HepG2 (cell line): ENCODE data around the gene NIN. TPM values are rescaled to one million over a fixed set of nuclear protein-coding genes. Genes with fewer than 3 reads are reported as not detected.

Source experiments
- ATAC-seq: fragments of 200-7000 bp; cut with Tn5 transposase; 3 replicates; pipeline ENCODE4 v1.9.1; 2020; ENCODE audit warnings: mild to moderate bottlenecking, moderate library complexity
- BruUV-seq: library from RNA; stranded (reverse); fragments of 400-500 nt; replicated peaks from 2 replicates; lab custom pipeline; 2021; lab: Mats Ljungman, UMichigan
- CTCF ChIA-PET: fragments of 300-600 bp; formaldehyde crosslinking; extraction: SDS; loops from one replicate; lab custom pipeline; 2021; ENCODE audit warnings: low total read pairs, inconsistent platforms, low intra/inter-chr PET ratio; lab: Yijun Ruan, JAX
- POLR2A ChIA-PET: fragments of 350-600 bp; sonication (Branson Sonifier 250); formaldehyde crosslinking; loops from one replicate; lab custom pipeline; 2020; ENCODE audit warnings: antibody characterized with exemption, inconsistent platforms; lab: Yijun Ruan, JAX
- DNase-seq: peaks from one replicate; pipeline ENCODE4 v3.0.0-alpha.2; 2015; ENCODE audit warnings: low spot score
- FAIRE-seq: peaks from 3 replicates; lab custom pipeline; 2011; peaks lifted over from hg19 to GRCh38; lab: Jason Lieb, UNC
- H2AFZ ChIP-seq: one replicate; pipeline ENCODE4 v1.6.1; 2011; ENCODE audit warnings: low read length, inconsistent platforms
- H3K27ac ChIP-seq: fragments of 300-600 bp; 3 replicates; pipeline ENCODE4 v1.8.0; 2011; ENCODE audit warnings: mixed run types, mild to moderate bottlenecking, mixed read lengths, low read length, inconsistent platforms; ENCODE audit not compliant: insufficient read depth; ENCODE audit errors: extremely low read length
- H3K27me3 ChIP-seq, 2 experiments: fragments of 200-600 bp in 1 of 2; 2 replicates in 1 of 2; 3 replicates in 1 of 2; pipeline versions ENCODE4 v1.6.0 to v1.8.0; 2011; ENCODE audit warnings: low read length in 2 of 2, mild to moderate bottlenecking in 2 of 2, moderate library complexity in 2 of 2, inconsistent platforms in 1 of 2; ENCODE audit not compliant: insufficient read depth in 2 of 2, control insufficient read depth in 1 of 2
- H3K36me3 ChIP-seq, 2 experiments: fragments of 200-600 bp in 1 of 2; replicated peaks in 1 of 2; 2 replicates in 1 of 2; 3 replicates in 1 of 2; pipeline versions ENCODE4 v1.5.1 to v1.8.0; 2011; ENCODE audit warnings: low read length in 2 of 2, inconsistent platforms in 1 of 2; ENCODE audit not compliant: insufficient read depth in 2 of 2, control insufficient read depth in 1 of 2
- H3K4me1 ChIP-seq: 2 replicates; pipeline ENCODE4 v1.5.1; 2012; ENCODE audit warnings: low read length, inconsistent platforms; ENCODE audit not compliant: insufficient read depth
- H3K4me2 ChIP-seq: 2 replicates; pipeline ENCODE4 v1.6.0; 2011; ENCODE audit warnings: low read depth, low read length, inconsistent platforms
- H3K4me3 ChIP-seq, 3 experiments: fragments of 200-600 bp in 1 of 3; sonication (generic), shearing (Covaris generic) in 1 of 3; replicated peaks in 1 of 3; 2 replicates each; pipeline ENCODE4 v1.5.1; 2011 to 2016; ENCODE audit warnings: low read length in 3 of 3, inconsistent platforms in 2 of 3, low read depth in 2 of 3, mild to moderate bottlenecking in 2 of 3, control low read depth in 1 of 3, mixed read lengths in 1 of 3; ENCODE audit not compliant: insufficient read depth in 1 of 3
- H3K79me2 ChIP-seq: one replicate; pipeline ENCODE4 v1.6.1; 2011; ENCODE audit warnings: low read length, inconsistent platforms; ENCODE audit not compliant: insufficient read depth
- H3K9ac ChIP-seq: 2 replicates; pipeline ENCODE4 v1.6.0; 2011; ENCODE audit warnings: mild to moderate bottlenecking, low read depth, low read length, inconsistent platforms; ENCODE audit not compliant: insufficient read depth
- H3K9me3 ChIP-seq: 2 replicates; pipeline ENCODE4 v1.5.1; 2012; ENCODE audit warnings: mild to moderate bottlenecking, low read length
- H4K20me1 ChIP-seq: 2 replicates; pipeline ENCODE4 v1.6.0; 2011; ENCODE audit warnings: inconsistent platforms, mild to moderate bottlenecking, low read length, moderate library complexity; ENCODE audit not compliant: insufficient read depth
- BRF2 ChIP-seq: sonication (generic); formaldehyde crosslinking; IDR thresholded peaks from 2 replicates; pipeline ENCODE4 v1.8.1; 2022; ENCODE audit warnings: mild to moderate bottlenecking, missing genetic modification reagents
- CBX2 ChIP-seq, 2 experiments: fragments of 200-600 bp in 1 of 2; sonication (generic); formaldehyde crosslinking in 1 of 2; IDR thresholded peaks; 2 replicates each; pipeline versions ENCODE4 v1.7.0 to v1.8.1; 2018 to 2022; ENCODE audit warnings: low read depth in 2 of 2, low read length in 1 of 2, mild to moderate bottlenecking in 1 of 2, missing genetic modification reagents in 1 of 2
- ESRRA ChIP-seq: sonication (generic); formaldehyde crosslinking; IDR thresholded peaks from 2 replicates; pipeline ENCODE4 v1.5.1; 2020; ENCODE audit warnings: mild to moderate bottlenecking, low read depth, missing genetic modification reagents
- FOXO1 ChIP-seq: sonication (generic); formaldehyde crosslinking; IDR thresholded peaks from 2 replicates; pipeline ENCODE4 v1.4.0; 2020; ENCODE audit warnings: missing genetic modification reagents
- MAFF ChIP-seq: IDR thresholded peaks from 2 replicates; pipeline ENCODE4 v1.6.1; 2011; ENCODE audit warnings: low read depth, low read length, improper control_type of control experiment
- MAZ ChIP-seq, 2 experiments: sonication (generic) in 1 of 2; formaldehyde crosslinking in 1 of 2; IDR thresholded peaks; 2 replicates each; pipeline versions ENCODE4 v1.5.0 to v1.6.1; 2012 to 2020; ENCODE audit warnings: low read depth in 2 of 2, mild to moderate bottlenecking in 2 of 2, borderline replicate concordance in 1 of 2, improper control_type of control experiment in 1 of 2, low read length in 1 of 2, missing genetic modification reagents in 1 of 2, moderate library complexity in 1 of 2
- PCBP1 ChIP-seq: fragments of 200-400 bp; formaldehyde crosslinking; IDR thresholded peaks from 2 replicates; pipeline ENCODE4 v1.6.1; 2017; ENCODE audit warnings: mild to moderate bottlenecking, low read depth, low read length, borderline replicate concordance
- WIZ ChIP-seq: sonication (generic); formaldehyde crosslinking; IDR thresholded peaks from 2 replicates; pipeline ENCODE4 v1.5.1; 2020; ENCODE audit warnings: mild to moderate bottlenecking, missing genetic modification reagents
- ZNF101 ChIP-seq: sonication (generic); formaldehyde crosslinking; IDR thresholded peaks from 2 replicates; pipeline ENCODE4 v1.4.0; 2020; ENCODE audit warnings: mild to moderate bottlenecking, low read depth, missing genetic modification reagents, borderline replicate concordance
- ZNF224 ChIP-seq: sonication (generic); formaldehyde crosslinking; IDR thresholded peaks from 2 replicates; pipeline ENCODE4 v1.5.0; 2020; ENCODE audit warnings: mild to moderate bottlenecking, missing genetic modification reagents
- ZNF275 ChIP-seq: sonication (generic); formaldehyde crosslinking; IDR thresholded peaks from 2 replicates; pipeline ENCODE4 v1.8.0; 2022; ENCODE audit warnings: missing genetic modification reagents, mild to moderate bottlenecking, inconsistent platforms, borderline replicate concordance
- ZNF30 ChIP-seq: sonication (generic); formaldehyde crosslinking; IDR thresholded peaks from 2 replicates; pipeline ENCODE4 v1.5.0; 2020; ENCODE audit warnings: mild to moderate bottlenecking, missing genetic modification reagents
- ZNF550 ChIP-seq: sonication (generic); formaldehyde crosslinking; IDR thresholded peaks from 2 replicates; pipeline ENCODE4 v1.4.0; 2020; ENCODE audit warnings: mild to moderate bottlenecking, missing genetic modification reagents, borderline replicate concordance
- ZNF569 ChIP-seq: sonication (generic); formaldehyde crosslinking; IDR thresholded peaks from 2 replicates; pipeline ENCODE4 v1.5.0; 2020; ENCODE audit warnings: mild to moderate bottlenecking, missing genetic modification reagents, moderate library complexity, borderline replicate concordance
- ZNF788 ChIP-seq: sonication (generic); formaldehyde crosslinking; IDR thresholded peaks from 2 replicates; pipeline ENCODE4 v1.5.0; 2020; ENCODE audit warnings: mild to moderate bottlenecking, missing genetic modification reagents, borderline replicate concordance
- WGBS: methylation state at CpG from one replicate; pipeline ENCODE4 v1.1.6; 2017; ENCODE audit warnings: low lambda C conversion rate; 5-methylcytosine and 5-hydroxymethylcytosine counted together
- in situ Hi-C: cut with HindIII; loops from 2 replicates; pipeline ENCODE4 v1.10.0; 2017; ENCODE audit warnings: low pct_unique_long_range_greater_than_20kb; ENCODE audit not compliant: extremely low pct_ligation_motif_present
- intact Hi-C: fragments of 100-400 bp; cut with micrococcal nuclease; formaldehyde crosslinking; loops from one replicate; pipeline ENCODE4 v1.10.0; 2022; ENCODE audit not compliant: unreplicated experiment
- polyA plus RNA-seq, 8 experiments: library from polyadenylated mRNA; depleted of rRNA in 3 of 8; stranded (reverse) in 7 of 8; unstranded in 1 of 8; fragments of >200 nt; fragmentation: Illumina TruSeq in 4 of 8; extraction: Trizol in 4 of 8; gene quantifications; 2 replicates each; pipeline versions ENCODE4 v1.2.1 to v1.2.3, GENCODE V29; 2011 to 2016; ENCODE audit warnings: low read depth in 4 of 8, missing spikeins in 1 of 8, mixed read lengths in 1 of 8; ENCODE audit not compliant: insufficient read depth in 1 of 8
- total RNA-seq, 5 experiments: library from RNA; depleted of rRNA; stranded (reverse); fragments of >200 nt; fragmentation: Illumina TruSeq; extraction: Trizol; gene quantifications; 2 replicates each; pipeline ENCODE4 v1.2.3, GENCODE V29; 2016; ENCODE audit warnings: low read depth in 1 of 5
- TF ChIP-seq, protein P1 (sequence below): sonication (generic); formaldehyde crosslinking; IDR thresholded peaks from 2 replicates; pipeline ENCODE4 v1.5.0; 2020; ENCODE audit warnings: mild to moderate bottlenecking, missing genetic modification reagents

The NIN gene
- total and polyA plus RNA-seq, 2 of the 13 experiments (the other 11 are each of a cell fraction or from before 2014, with no cell fraction given), result 2.8 to 9.7 TPM

GRCh38 chr14:50812856-50813543 lies 18.0 kb downstream of the NIN start (continued):
- TF ChIP-seq PCBP1 (no peak), ZNF550 (CRISPR knock-in tag) (no peak)
- TF ChIP-seq, all 625 proteins: peak for 0

- ChIA-PET CTCF (no interaction called here), POLR2A (no interaction called here)
- in situ Hi-C loops, result no loop called here
- TF ChIP-seq ZNF30 (CRISPR knock-in tag) (no peak), WIZ (CRISPR knock-in tag) (no peak), ZNF224 (no peak), BRF2 (no peak), FOXO1 (no peak), ZNF569 (CRISPR knock-in tag) (no peak), ESRRA (CRISPR knock-in tag) (no peak), ZNF275 (no peak), MAFF (no peak), MAZ (IDR thresholded peaks at IDR 0.05; ENCODE audit: borderline replicate concordance, low read depth, low read length) (no peak), MAZ (CRISPR knock-in tag; IDR thresholded peaks at IDR 0.05; ENCODE audit: low read depth) (no peak), ZNF788 (no peak), ZNF101 (CRISPR knock-in tag) (no peak), CBX2 (IDR thresholded peaks at IDR 0.05; ENCODE audit: low read depth, low read length) (no peak), CBX2 (CRISPR knock-in tag; IDR thresholded peaks at IDR 0.05; ENCODE audit: low read depth) (no peak)
- TF ChIP-seq, protein P1, sequence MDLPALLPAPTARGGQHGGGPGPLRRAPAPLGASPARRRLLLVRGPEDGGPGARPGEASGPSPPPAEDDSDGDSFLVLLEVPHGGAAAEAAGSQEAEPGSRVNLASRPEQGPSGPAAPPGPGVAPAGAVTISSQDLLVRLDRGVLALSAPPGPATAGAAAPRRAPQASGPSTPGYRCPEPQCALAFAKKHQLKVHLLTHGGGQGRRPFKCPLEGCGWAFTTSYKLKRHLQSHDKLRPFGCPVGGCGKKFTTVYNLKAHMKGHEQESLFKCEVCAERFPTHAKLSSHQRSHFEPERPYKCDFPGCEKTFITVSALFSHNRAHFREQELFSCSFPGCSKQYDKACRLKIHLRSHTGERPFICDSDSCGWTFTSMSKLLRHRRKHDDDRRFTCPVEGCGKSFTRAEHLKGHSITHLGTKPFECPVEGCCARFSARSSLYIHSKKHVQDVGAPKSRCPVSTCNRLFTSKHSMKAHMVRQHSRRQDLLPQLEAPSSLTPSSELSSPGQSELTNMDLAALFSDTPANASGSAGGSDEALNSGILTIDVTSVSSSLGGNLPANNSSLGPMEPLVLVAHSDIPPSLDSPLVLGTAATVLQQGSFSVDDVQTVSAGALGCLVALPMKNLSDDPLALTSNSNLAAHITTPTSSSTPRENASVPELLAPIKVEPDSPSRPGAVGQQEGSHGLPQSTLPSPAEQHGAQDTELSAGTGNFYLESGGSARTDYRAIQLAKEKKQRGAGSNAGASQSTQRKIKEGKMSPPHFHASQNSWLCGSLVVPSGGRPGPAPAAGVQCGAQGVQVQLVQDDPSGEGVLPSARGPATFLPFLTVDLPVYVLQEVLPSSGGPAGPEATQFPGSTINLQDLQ (CRISPR knock-in tag), result no peak
Measured at GRCh38 chr14:50812180-50812579, 18.8 kb downstream of the NIN start.

More at GRCh38 chr14:50812180-50812579, 18.8 kb downstream of the NIN start:
- Histone ChIP-seq H3K4me1 (peaks cover 12% of the 10 kb centered on the region), H3K4me2 (no peak overlapping the region), H4K20me1 (no peaks in the 10 kb centered on the region), H3K9me3 (no peaks in the 10 kb centered on the region), H3K4me3 (no peak overlapping the region), H3K79me2 (no peaks in the 10 kb centered on the region), H3K9ac (no peak overlapping the region), H2AFZ (no peak overlapping the region), H3K27me3 (no peaks in the 10 kb centered on the region), H3K27ac (no peak overlapping the region), H3K36me3 (no peaks in the 10 kb centered on the region)
- no TSS peak for BruUV-seq
- ATAC-seq (no peak), FAIRE-seq (no peak), DNase-seq (no peak)
- intact Hi-C loops, result no loop called here
- 97% methylated on average over 2 of the region's 2 CpGs for WGBS
